Measurements from ENCODE around the gene SCN4A.
A peak's percentile ranks its signal among the peaks of the same experiment; 100 is the strongest.

SCN4A gene

DNA sequence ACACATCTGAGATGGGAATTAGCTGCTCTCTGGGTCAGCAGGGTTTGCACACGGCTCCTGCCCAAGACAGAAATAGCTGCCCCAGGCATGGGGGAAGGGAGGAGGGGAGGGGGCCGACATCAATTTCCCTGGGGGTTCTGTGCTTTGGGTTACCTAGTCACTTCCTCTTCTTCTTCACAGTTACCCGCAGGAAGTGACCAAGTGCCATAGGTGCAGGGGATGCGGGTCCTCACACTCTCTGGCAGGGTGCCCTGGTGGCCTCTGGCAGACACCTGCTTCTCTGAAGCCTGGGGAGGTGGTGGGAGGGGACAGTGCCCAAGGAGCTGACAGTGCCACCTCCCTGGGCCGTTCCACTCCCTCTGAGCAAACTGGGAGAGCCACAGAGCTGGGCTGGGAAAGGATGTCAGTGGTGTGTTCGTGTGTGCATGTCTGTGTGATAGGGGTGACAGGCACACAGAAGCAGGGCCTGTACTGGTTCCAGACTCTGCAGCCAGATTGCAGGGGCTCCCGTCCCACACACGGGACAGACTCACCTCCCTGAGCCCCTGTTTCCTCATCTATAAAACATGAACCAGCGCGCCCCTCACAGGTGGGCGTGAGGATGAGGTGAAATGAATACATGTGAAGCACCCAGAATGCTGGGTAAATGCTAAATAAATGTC is 18.2 kb downstream of the SCN4A start:
- DNase-seq, result peak in 1 of 2 experiments; percentile 15

DNA sequence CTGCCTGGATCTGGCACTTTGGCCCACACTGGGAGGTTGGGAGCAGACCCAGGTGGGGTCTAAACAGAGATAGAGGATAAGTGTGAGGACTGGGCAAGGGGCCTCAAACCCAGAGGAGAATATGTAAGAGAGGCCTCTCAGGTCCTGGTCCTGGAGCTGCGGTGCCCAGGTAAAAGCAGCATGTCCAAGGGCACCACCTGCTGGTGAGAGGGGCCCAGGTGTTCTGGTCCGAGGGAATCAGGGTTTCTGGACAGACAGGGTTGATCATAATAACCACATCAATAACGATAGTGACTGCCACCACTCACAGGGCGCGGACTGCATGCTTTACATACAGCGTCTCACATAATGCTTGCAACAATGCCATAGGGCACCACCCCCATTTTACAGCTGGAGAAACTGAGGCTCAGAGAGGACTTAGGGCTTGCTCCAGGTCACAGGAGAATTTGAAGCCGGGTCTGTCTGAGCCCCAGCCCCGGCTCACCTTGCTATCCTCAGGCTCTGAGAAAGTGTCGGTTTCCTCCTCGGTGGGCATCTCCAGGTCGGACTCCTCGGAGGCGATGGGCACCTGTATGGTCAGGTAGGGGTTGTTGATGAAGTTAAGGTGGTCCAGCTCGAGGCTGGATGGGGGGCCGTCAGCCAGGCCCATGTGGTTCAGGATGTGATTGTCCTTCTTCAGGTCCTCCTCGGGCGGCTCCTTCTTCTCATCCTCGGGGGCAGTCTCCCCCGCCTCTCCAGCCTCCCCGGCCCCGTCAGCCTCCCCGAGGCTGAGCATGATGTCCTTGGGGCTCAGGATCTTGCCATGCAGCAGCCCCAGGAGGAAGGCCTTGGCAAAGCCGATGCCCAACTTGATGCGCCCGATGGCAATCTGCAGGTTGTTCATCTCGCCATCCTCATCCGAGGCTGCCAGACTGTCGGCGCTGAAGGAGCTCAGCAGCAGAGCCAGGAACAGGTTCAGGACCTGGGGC is 21.5 kb downstream of the SCN4A start:
- DNase-seq, result peak in 1 of 2 experiments; percentile 16

DNA sequence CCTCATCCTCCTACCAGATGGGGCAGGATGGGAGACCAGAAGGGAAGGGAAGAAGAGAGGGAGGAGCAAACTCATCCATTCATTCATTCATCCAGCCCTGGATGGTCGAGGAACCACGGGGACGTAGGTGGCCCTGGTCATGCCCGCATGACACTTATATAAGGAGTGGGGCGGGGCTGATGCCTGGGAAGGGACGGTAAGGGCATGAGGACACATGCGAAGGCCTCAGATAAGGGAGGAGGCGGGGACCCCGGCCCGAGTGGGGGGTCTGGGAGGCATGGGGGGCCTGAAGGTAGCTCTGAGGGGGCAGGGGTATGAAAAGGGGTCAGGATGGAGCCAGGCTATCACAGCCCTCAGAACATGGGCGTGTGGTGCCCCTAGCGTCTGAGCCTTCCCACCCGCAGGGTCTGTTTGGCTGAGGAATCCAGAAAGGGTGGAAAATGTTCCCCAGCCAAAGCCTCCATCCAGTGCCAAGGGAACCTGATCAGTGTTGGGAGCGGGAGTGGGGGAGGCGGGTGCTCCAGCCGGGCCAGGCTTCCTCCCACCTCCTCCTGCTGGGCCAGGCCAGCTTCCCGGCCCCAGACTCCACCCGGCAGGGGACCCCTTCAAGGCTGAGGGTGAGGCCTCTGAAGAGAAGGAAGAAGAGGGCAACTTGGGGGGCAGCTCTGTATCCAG is 23.0 kb downstream of the SCN4A start:
- no peak for DNase-seq

- DNase-seq, result no peak
Observed at GRCh38 chr17:63948521-63948920, 24.2 kb downstream of the SCN4A start.

GRCh38 chr17:63947711-63948330 is 24.9 kb downstream of the SCN4A start:
- DNase-seq, result no peak

DNA sequence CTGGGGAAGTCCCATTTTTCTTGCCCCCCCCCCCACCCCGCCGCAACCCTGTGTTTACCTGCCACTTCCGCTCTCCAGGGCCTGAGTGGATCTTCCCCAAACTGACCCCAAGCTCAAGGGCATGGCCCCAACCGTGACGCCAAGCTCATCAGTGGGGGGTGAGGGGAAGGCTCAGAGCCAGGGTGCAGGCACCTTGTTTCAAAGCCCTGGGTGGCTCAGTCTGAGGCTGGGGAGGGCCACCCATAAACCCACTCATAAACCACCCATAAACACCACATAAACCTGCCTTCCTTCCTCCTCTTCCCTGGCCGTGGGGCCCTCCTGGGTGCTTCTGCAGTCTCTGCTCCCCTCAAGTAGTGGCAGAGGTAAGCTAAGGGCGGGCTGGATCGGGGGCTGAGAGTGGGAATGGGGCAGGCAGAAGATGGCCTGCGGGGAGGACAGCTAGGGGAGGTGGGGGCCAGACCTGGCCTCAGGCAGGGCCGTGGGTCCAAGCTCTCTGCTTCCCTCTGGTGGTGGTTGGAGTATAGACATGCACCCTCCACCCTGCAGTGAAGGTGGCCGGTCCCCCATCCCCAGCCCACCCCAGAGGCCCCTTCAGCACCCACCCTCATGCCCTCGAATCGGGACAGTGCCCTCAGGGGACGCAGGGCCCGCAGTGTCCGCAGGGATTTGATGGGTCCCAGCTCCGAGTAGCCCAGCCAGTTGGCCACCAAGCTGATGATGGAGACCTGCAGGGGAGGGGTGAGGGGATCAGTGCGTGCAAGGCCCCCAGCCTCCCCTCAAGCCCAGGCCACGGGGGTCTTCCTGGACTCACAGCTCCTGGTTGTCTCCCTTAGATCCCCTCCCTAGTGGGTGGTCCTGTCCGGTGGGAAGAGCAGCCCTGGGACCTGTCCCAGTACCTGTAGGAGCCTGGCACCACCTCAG is 26.0 kb downstream of the SCN4A start:
- DNase-seq, result peak in 1 of 2 experiments; percentile 41

DNA sequence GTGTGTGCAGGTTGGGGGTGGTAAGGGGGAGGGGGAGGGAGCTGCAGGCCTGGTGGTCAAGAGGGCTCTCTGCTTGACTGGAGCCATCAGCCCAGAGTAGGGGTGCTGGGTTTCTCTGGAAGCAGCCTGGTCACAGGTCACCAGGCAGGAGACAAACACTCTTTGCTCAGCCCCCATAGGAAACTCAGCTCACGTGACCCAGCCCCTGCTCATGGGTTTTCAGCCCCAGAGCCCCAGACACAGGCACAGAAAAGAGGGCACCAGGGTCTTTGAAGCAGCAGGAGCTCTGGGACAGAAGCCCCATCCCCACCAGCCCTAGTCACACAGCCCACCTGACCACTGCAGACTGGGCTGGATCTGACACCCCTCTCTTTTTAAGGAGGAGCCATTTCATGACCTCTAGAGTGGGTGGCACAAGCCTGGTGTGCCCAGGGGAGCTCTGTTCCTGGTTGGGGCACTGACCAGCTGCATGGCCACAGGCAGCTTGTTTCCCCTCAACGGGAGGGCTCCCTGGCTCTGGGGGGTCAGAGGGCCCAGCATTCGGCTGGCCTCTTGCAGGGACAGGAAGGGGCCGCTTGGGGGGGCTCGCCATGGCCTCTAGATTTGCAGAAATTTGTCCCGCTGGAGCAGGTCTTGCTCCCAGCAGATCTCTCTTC is 26.8 kb downstream of the SCN4A start:
- DNase-seq, result no peak

DNA sequence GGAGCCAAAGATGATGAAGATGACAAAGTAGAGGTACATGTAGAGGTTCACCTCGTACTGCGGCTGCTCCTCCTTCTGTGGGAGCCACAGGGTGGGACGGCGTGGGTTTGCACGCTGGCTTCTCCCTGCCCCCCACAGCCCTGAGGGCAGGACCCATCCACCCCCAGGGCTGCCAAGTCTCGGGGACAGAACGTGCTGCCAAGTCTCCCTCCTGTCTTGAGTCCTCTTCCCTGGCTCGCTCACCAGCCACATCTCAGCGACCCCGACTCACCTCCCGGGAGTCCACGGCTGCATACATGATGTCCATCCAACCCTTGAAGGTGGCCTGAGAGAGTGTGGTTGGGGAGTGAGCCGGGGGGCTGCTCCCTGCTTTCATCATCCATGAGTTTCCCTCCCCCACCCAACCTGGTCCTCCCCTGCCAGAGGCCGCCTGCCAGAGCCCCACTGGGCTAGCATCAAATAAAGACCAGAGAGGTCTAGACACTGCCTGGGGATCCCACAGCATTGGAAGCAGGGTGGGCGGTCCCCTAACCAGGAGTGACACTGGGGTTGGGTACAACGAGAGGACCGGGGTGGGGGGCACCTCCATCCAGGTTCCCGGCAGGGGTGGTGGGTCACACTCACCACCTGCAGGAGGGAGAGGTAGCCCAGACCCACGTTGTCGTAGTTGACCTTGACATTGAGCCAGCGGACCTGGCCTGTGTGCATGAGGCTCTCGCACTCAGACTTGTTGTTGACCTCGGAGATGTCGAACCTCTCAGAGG is 27.8 kb downstream of the SCN4A start:
- DNase-seq, result no peak

DNA sequence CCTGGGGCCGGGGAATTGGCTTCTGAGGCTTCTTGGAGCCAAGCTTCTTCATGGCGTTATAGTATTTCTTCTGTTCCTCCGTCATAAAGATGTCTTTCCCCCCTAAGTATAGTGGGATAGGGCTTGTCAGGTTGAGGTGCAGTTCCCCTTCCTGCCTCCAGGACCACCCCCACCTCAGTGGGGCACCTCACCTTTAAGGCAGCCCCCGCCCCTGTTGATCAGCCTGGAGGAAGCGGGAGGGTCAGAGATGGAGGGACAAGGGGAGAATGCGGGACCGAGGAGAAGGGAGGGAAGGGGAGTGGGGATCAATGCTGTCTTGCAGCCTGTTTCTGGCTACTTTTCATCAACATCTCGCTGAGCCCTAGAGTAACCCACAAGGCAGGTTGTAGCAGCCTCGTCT is 29.0 kb downstream of the SCN4A start:
- no peak for DNase-seq

DNA sequence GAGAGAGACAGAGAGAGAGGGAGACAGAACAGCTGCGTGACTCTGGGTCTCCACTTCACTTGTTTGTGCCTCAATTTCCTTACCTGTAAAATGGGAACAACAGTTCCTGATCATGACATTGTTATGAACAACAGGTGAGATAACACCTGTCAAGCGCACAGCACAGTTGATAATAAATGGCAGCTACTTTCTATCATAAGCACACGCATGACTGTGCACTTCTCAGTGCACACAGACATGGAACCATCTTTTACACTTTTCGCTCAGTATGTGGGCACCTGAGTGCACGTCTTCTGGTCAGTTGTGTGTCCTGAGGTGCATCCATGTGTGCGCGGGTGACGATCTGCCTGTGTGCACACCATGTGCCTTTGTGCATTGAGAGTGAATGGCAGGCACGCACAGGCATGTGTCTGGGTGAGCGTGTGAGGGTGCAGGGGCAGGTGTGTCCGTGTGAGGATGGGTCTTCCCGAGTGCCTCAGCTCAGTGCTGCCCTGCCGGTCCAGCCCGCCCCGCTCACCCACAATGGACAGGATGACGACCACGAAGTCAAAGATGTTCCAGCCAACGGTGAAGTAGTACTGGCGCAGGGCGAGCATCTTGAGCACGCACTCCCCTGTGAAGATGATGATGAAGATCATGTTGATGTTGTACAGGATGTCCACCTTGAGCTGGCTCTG is 30.3 kb downstream of the SCN4A start:
- DNase-seq, result no peak

GRCh38 chr17:63941751-63942150 is 31.0 kb downstream of the SCN4A start:
- DNase-seq, result no peak

GRCh38 chr17:63941162-63941561 is 31.6 kb downstream of the SCN4A start:
- DNase-seq, result no peak

GRCh38 chr17:63940584-63940983 is 32.1 kb downstream of the SCN4A start:
- DNase-seq, result no peak

- DNase-seq, result no peak
Observed at GRCh38 chr17:63939884-63940283, 32.8 kb downstream of the SCN4A start.

DNA sequence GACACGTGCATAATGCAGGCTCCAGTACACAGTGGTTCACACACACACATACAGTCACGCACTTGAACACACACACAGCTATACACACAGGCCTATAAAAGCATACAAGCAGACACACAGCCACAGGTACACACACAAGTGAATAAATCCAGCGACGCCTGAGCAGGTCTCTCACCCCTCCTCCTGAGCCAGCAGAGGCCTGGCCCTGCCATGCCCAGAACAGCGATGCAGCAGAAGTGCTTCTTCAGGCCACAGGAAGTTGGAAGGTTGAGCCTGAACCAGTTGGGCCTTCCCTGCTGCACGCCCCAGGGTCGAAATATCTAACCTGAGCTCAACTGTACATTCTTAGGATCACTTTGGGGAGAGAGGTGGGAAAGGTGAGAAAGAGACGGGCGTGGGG is 33.3 kb downstream of the SCN4A start:
- DNase-seq, result no peak

GRCh38 chr17:63937920-63938319 is 34.8 kb downstream of the SCN4A start:
- no peak for DNase-seq

GRCh38 chr17:63937319-63937718 is 35.4 kb downstream of the SCN4A start:
- DNase-seq, result no peak

GRCh38 chr17:63934183-63935112 is 38.3 kb downstream of the SCN4A start:
- DNase-seq, result no peak

DNA sequence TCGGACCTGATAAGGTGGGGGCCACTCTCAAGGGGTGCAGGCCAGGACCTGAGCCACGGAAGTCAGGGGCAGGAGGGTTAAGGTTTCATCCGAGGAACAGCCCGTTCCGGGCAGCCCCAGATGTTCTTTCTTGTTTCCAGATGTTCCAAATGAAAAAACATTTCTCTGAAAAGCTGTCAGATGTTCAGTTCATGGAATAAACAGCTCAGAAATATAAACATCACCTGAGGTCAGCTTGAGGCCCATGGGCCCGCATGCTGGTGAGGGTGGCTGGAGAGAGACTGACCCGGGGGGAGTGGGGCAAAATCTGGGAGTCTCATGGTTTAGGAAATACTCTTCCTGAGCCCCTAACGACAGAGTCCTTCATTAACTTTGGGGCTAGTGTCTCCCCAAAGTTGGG is 39.1 kb downstream of the SCN4A start:
- DNase-seq, result no peak
